HG03064 (cell line): Measurements from ENCODE around the gene NUP50.

Experiments
- ATAC-seq: cut with Tn5 transposase; IDR thresholded peaks from one replicate; pipeline ENCODE4 v1.9.1; 2021; ENCODE audit warnings: low read depth; ENCODE audit not compliant: unreplicated experiment

NUP50 gene

GRCh38 chr22:45207981-45208664 is 44.4 kb downstream of the NUP50 start:
- ATAC-seq: no peak

- ATAC-seq: no peak
These were observed 44.9 kb downstream of the NUP50 start for GRCh38 chr22:45208696-45208992.

- no peak for ATAC-seq
These were observed 45.5 kb downstream of the NUP50 start for GRCh38 chr22:45208993-45209838.

GRCh38 chr22:45210174-45210573 is 46.4 kb downstream of the NUP50 start:
- no peak for ATAC-seq

- no peak for ATAC-seq
These were observed 46.9 kb downstream of the NUP50 start for GRCh38 chr22:45210577-45210976.

- no peak for ATAC-seq
These were observed 47.3 kb downstream of the NUP50 start for GRCh38 chr22:45210991-45211390.

- ATAC-seq: no peak
These were observed 47.7 kb downstream of the NUP50 start for GRCh38 chr22:45211435-45211834.

GRCh38 chr22:45211848-45212247 is 48.1 kb downstream of the NUP50 start:
- ATAC-seq: no peak

GRCh38 chr22:45212306-45212709 is 48.6 kb downstream of the NUP50 start:
- ATAC-seq: no peak

- ATAC-seq: no peak
These were observed 49.4 kb downstream of the NUP50 start for GRCh38 chr22:45212992-45213751.

GRCh38 chr22:45216133-45217003 is 52.6 kb downstream of the NUP50 start:
- no peak for ATAC-seq

GRCh38 chr22:45217345-45217744 is 53.6 kb downstream of the NUP50 start:
- no peak for ATAC-seq

- ATAC-seq: no peak
These were observed 54.1 kb downstream of the NUP50 start for GRCh38 chr22:45217806-45218205.

- no peak for ATAC-seq
These were observed 55.3 kb downstream of the NUP50 start for GRCh38 chr22:45218976-45219375.

- ATAC-seq: no peak
These were observed 57.5 kb downstream of the NUP50 start for GRCh38 chr22:45221201-45221600.

GRCh38 chr22:45223304-45224117 is 59.8 kb downstream of the NUP50 start:
- no peak for ATAC-seq

GRCh38 chr22:45224331-45224730 is 60.6 kb downstream of the NUP50 start:
- no peak for ATAC-seq

- no peak for ATAC-seq
These were observed 61.4 kb downstream of the NUP50 start for GRCh38 chr22:45224988-45225731.
